GM19035 (cell line): Measurements from ENCODE around the gene SEMA4D.

Experiments
- ATAC-seq: cut with Tn5 transposase; IDR thresholded peaks from one replicate; pipeline ENCODE4 v1.9.1; 2021; ENCODE audit not compliant: unreplicated experiment

Gene SEMA4D

GRCh38 chr9:89446961-89447310 lies 51.0 kb downstream of the SEMA4D start:
- ATAC-seq, result no peak

GRCh38 chr9:89446261-89446960 lies 51.5 kb downstream of the SEMA4D start:
- no peak for ATAC-seq

- no peak for ATAC-seq
These were observed 52.1 kb downstream of the SEMA4D start for GRCh38 chr9:89445801-89446251.

- no peak for ATAC-seq
These were observed 52.8 kb downstream of the SEMA4D start for GRCh38 chr9:89444925-89445765.

- ATAC-seq, result no peak
These were observed 53.6 kb downstream of the SEMA4D start for GRCh38 chr9:89444274-89444673.

GRCh38 chr9:89442981-89443814 lies 54.7 kb downstream of the SEMA4D start:
- peak; percentile 53 for ATAC-seq

- peak; percentile 35 for ATAC-seq
These were observed 55.4 kb downstream of the SEMA4D start for GRCh38 chr9:89442501-89442978.

GRCh38 chr9:89441986-89442385 lies 55.9 kb downstream of the SEMA4D start:
- ATAC-seq, result no peak

- no peak for ATAC-seq
These were observed 56.3 kb downstream of the SEMA4D start for GRCh38 chr9:89441655-89441970.

- ATAC-seq, result no peak
These were observed 56.8 kb downstream of the SEMA4D start for GRCh38 chr9:89440951-89441654.

- ATAC-seq, result no peak
These were observed 57.4 kb downstream of the SEMA4D start for GRCh38 chr9:89440548-89440947.

- ATAC-seq, result no peak
These were observed 57.9 kb downstream of the SEMA4D start for GRCh38 chr9:89440046-89440445.

- no peak for ATAC-seq
These were observed 58.3 kb downstream of the SEMA4D start for GRCh38 chr9:89439571-89439970.

GRCh38 chr9:89438194-89438593 lies 59.7 kb downstream of the SEMA4D start:
- no peak for ATAC-seq

GRCh38 chr9:89437772-89438171 lies 60.1 kb downstream of the SEMA4D start:
- no peak for ATAC-seq

GRCh38 chr9:89436963-89437625 lies 60.8 kb downstream of the SEMA4D start:
- ATAC-seq, result no peak

GRCh38 chr9:89436326-89436725 lies 61.6 kb downstream of the SEMA4D start:
- ATAC-seq, result no peak

GRCh38 chr9:89435071-89435823 lies 62.7 kb downstream of the SEMA4D start:
- no peak for ATAC-seq

GRCh38 chr9:89434636-89435035 lies 63.3 kb downstream of the SEMA4D start:
- no peak for ATAC-seq

- no peak for ATAC-seq
These were observed 64.1 kb downstream of the SEMA4D start for GRCh38 chr9:89433826-89434225.
